Nephron progenitor cell (in vitro differentiated cells): ENCODE measurements around the gene TBC1D4.

Experiments used
- DNase-seq: peaks from one replicate; pipeline ENCODE4 v3.0.0; 2021
- H3K27ac Mint-ChIP-seq: 2 replicates; pipeline ENCODE4 v1.8.0; 2021; ENCODE audit warnings: mild to moderate bottlenecking, moderate library complexity, mixed read lengths
- H3K27me3 Mint-ChIP-seq: 2 replicates; pipeline ENCODE4 v1.8.0; 2021; ENCODE audit warnings: mild to moderate bottlenecking, low read depth, mixed read lengths; ENCODE audit not compliant: poor library complexity
- H3K36me3 Mint-ChIP-seq: 2 replicates; pipeline ENCODE4 v1.8.0; 2021; ENCODE audit warnings: low read depth, mixed read lengths
- H3K4me1 Mint-ChIP-seq: 2 replicates; pipeline ENCODE4 v1.8.0; 2021; ENCODE audit warnings: mixed read lengths
- H3K4me3 Mint-ChIP-seq: 2 replicates; pipeline ENCODE4 v1.8.0; 2021; ENCODE audit warnings: mild to moderate bottlenecking, moderate library complexity, mixed read lengths
- H3K9me3 Mint-ChIP-seq: 2 replicates; pipeline ENCODE4 v1.8.0; 2021; ENCODE audit warnings: mild to moderate bottlenecking, moderate library complexity, mixed read lengths
- TF ChIP-seq, protein P1 (sequence below): fragments of 200-600 bp; sonication (generic); IDR thresholded peaks from 2 replicates; pipeline ENCODE4 v1.5.0; 2021; ENCODE audit warnings: antibody characterized with exemption

TBC1D4 gene

DNA sequence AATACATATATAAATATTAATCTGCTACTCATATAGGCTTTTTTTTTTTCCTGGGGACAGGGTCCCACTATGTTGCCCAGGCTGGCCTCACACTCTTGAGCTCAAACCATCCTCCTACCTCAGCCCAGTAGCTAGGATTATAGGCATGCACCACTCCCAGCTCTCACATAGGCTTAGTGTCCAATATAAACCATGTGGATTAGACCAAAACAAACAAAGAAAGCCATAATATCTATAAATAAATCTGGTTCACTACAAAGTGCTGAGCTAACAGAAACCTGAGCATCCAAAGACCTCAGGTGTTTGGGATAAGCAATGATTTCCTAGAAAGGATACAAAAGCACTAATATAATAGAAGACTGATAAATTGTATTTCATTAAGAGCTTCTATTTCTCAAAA lies 26.0 kb downstream of the TBC1D4 start:
- DNase-seq: no peak
- Mint-ChIP-seq H3K9me3 (no peaks in the 10 kb centered on the region), H3K27ac (no peak overlapping the region), H3K27me3 (no peaks in the 10 kb centered on the region), H3K36me3 (peaks cover 17% of the 10 kb centered on the region), H3K4me3 (no peak overlapping the region), H3K4me1 (no peaks in the 10 kb centered on the region)
- TF ChIP-seq, protein P1, sequence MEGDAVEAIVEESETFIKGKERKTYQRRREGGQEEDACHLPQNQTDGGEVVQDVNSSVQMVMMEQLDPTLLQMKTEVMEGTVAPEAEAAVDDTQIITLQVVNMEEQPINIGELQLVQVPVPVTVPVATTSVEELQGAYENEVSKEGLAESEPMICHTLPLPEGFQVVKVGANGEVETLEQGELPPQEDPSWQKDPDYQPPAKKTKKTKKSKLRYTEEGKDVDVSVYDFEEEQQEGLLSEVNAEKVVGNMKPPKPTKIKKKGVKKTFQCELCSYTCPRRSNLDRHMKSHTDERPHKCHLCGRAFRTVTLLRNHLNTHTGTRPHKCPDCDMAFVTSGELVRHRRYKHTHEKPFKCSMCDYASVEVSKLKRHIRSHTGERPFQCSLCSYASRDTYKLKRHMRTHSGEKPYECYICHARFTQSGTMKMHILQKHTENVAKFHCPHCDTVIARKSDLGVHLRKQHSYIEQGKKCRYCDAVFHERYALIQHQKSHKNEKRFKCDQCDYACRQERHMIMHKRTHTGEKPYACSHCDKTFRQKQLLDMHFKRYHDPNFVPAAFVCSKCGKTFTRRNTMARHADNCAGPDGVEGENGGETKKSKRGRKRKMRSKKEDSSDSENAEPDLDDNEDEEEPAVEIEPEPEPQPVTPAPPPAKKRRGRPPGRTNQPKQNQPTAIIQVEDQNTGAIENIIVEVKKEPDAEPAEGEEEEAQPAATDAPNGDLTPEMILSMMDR: no peak

DNA sequence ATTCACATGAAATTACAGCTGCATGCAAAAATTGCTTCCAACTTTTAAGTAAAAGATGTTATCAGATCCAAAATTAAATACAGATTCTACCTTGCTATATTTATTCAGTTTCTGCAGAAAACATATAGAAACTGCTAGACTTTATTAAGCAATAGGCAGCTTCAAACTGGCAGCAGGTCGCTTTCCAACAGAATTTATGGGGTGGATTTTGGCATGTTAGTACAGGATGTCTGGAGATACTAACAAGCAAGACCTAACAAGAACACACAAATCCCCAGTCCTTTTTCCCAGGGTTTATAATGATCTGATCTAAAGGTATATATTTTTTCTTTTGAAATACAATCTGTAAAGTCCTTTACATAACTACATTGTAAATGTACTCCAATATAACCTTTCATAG lies 27.5 kb downstream of the TBC1D4 start:
- no peak overlapping the region for H3K27ac Mint-ChIP-seq
- H3K4me3 Mint-ChIP-seq: no peak overlapping the region

DNA sequence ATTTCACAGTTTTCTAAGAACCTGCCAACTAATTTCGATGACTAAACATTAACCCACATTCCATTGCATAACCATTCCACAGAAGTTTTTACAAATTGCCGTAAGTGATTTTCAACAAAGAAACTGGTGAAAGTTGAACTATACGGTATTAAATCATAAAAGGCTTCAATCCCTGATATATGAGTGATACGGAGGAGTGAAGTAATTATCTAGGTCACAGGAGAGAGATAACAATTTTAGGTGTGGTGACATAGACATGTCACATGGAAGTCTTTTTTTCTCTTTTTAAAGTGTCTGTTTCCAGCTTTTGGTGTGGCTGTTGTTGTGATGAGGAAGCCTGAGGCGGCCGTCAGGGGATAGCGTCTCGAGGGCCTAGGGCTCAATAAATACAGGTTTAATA lies 29.4 kb downstream of the TBC1D4 start:
- Mint-ChIP-seq H3K36me3 (peaks cover 10% of the 10 kb centered on the region), H3K4me3 (no peak overlapping the region), H3K4me1 (no peaks in the 10 kb centered on the region), H3K27ac (no peak overlapping the region), H3K9me3 (no peaks in the 10 kb centered on the region), H3K27me3 (no peaks in the 10 kb centered on the region)
- no peak for DNase-seq
- TF ChIP-seq, protein P1: no peak

More for the DNA sequence above, 27.5 kb downstream of the TBC1D4 start:
- H3K9me3 Mint-ChIP-seq: no peaks in the 10 kb centered on the region
- H3K4me1 Mint-ChIP-seq: no peaks in the 10 kb centered on the region
- DNase-seq: no peak
- TF ChIP-seq, protein P1: no peak
- H3K36me3 Mint-ChIP-seq: peaks cover 9% of the 10 kb centered on the region
- H3K27me3 Mint-ChIP-seq: no peaks in the 10 kb centered on the region

DNA sequence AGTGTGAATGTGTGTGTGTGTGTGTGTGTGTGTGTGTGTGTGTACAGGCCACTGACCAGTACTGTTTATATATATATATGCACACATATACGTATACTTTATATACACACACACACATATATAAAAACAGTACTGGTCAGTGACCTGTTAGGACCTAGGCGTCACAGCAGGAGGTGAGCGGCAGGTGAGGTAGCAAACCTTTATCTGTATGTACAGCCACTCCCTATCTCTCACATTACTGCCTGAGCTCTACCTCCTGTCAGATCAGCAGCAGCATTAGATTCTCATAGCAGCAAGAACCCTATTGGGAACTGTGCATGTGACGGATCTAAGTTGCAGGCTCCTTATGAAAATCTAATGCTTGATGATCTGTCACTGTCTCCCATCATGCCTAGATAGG lies 34.5 kb downstream of the TBC1D4 start:
- H3K4me1 Mint-ChIP-seq: peaks cover 12% of the 10 kb centered on the region
- DNase-seq: no peak
- H3K27ac Mint-ChIP-seq: no peak overlapping the region
- H3K27me3 Mint-ChIP-seq: no peaks in the 10 kb centered on the region
- H3K9me3 Mint-ChIP-seq: no peaks in the 10 kb centered on the region
- no peak overlapping the region for H3K4me3 Mint-ChIP-seq
- TF ChIP-seq, protein P1: no peak
- peaks cover 10% of the 10 kb centered on the region for H3K36me3 Mint-ChIP-seq

DNA sequence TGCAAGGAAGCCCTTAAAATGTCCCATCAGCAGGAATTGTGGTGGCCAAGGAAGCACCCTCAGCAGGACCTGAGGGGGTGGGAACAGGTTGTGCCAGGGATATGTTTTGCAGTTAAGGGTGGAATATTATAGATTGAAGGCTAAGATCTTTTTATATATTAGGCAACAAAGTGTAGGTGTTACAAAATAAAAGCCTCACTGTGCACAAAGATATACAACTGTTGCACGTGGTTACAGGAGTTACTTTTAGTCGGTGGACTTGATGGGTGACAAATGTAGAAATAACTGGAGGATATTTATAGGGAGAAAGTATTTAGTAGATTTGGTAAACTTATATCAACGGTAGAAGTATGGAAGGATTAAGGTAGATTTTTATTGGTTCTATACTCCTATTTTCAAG lies 35.1 kb downstream of the TBC1D4 start:
- H3K4me3 Mint-ChIP-seq: no peak overlapping the region
- no peaks in the 10 kb centered on the region for H3K27me3 Mint-ChIP-seq
- peaks cover 10% of the 10 kb centered on the region for H3K36me3 Mint-ChIP-seq
- peaks cover 12% of the 10 kb centered on the region for H3K4me1 Mint-ChIP-seq
- DNase-seq: no peak
- H3K27ac Mint-ChIP-seq: peak overlapping the region; percentile 14
- H3K9me3 Mint-ChIP-seq: no peaks in the 10 kb centered on the region
- TF ChIP-seq, protein P1: no peak

DNA sequence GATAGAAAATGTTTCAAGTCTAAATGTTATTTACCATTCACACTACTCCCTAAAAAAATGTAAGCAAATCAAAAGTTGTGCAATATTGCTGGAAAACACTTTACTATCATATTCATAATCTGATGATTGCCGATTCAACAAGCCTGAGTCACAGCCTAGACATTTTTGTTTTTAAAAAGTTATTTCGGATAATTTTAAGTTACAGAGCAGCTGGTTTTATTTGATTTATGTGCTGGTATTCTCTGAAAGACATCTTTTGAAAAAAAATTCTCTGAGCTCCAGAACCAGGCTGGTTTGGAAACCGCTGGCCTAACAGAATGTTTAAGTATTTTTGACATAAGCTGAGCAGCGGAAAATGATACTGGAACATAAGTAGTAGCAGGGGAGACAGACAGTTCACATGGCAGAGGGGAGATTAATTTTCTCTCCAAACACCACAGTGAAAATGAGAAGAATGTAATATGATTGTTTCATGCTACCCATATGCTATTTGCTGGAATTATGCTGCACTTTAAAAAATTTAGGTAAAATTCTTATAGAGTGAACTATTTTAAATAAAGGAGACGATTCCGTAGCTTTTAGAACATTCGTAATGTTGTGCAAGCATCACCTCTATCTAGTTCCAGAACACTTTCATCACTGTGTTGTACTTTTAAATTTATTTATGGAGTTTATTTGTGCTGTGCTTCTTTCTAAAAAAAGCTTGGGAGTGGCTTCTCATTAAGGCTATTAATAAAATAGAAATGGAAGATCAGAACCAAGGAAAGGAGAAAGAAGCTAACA lies 36.1 kb downstream of the TBC1D4 start:
- TF ChIP-seq, protein P1: no peak
- Mint-ChIP-seq H3K4me3 (no peak overlapping the region), H3K36me3 (peaks cover 10% of the 10 kb centered on the region), H3K27ac (no peak overlapping the region), H3K27me3 (no peaks in the 10 kb centered on the region), H3K4me1 (peaks cover 12% of the 10 kb centered on the region), H3K9me3 (no peaks in the 10 kb centered on the region)
- DNase-seq: no peak
